KOPT-K1 (cell line): Measurements from ENCODE around the gene RP2.

Experiments used
- H3K27ac ChIP-seq: fragments of 200-600 bp; sonication (generic); 2 replicates; pipeline ENCODE4 v1.5.1; 2016; ENCODE audit warnings: antibody characterized with exemption, mild to moderate bottlenecking, low read depth, low read length; ENCODE audit not compliant: poor library complexity, severe bottlenecking
- H3K36me3 ChIP-seq: fragments of 200-600 bp; sonication (generic); 2 replicates; pipeline ENCODE4 v1.5.1; 2017; ENCODE audit warnings: antibody characterized with exemption, mild to moderate bottlenecking, low read length, moderate library complexity; ENCODE audit not compliant: insufficient read depth
- H3K9me3 ChIP-seq: fragments of 200-600 bp; sonication (generic); 2 replicates; pipeline ENCODE4 v1.5.1; 2017; ENCODE audit warnings: antibody characterized with exemption, low read length, mild to moderate bottlenecking; ENCODE audit not compliant: insufficient read depth, poor library complexity, severe bottlenecking

Gene RP2

GRCh38 chrX:46836701-46837557, at the start of gene RP2:
Gene RP2 (plus strand): TSS chrX:46837043. CDS start chrX:46837101, 58 bp downstream.
- H3K27ac ChIP-seq = peak within 1 kb of the TSS; percentile 79
- H3K9me3 ChIP-seq = no peaks in the 10 kb centered on the region
- no peaks in the 10 kb centered on the region for H3K36me3 ChIP-seq

GRCh38 chrX:46788902-46789301, 47.9 kb upstream of the RP2 start:
- Histone ChIP-seq H3K27ac (no peak overlapping the region), H3K9me3 (no peaks in the 10 kb centered on the region), H3K36me3 (no peaks in the 10 kb centered on the region)

DNA sequence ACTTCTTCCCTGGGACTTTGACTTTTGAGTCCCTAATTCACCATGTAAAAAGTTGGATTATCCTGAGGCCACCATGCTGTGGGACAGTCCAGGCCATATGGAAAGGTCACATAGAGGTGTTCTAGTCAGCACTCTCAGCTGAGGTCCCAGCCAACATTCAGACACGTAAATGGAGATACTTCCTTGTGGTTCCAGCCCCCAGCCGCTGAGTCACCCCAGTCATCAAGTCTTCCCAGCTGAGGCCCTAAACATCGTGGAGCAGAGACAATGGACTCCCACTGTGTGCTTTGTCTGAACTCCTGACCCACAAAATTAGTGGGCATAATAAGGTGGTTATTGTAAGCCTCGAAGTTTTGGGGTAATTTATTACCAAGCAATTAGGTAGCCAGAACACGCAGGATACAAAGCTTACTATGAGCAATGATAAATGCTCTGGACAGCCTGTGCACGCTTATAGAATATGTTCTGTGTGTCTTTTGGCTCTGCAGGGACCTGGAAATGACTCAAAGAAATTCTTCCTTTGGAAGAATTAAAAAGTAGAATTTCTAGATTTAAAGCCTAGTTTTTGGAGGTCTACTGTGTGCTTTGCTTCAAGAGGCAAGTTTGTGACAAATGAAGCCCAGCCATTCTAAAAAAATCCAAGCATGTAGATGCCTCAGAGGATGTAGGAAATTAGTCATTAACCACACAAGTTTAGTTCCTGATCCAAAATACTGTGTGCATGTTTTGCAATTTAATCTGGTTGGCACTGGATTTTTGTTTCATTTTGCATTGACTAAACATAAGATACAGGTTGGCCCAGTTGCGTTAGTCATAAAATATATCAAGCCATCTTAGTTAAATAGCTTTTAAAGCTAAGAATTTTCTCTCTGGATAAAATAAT, 44.7 kb upstream of the RP2 start:
- Histone ChIP-seq H3K27ac (no peak overlapping the region), H3K9me3 (no peaks in the 10 kb centered on the region), H3K36me3 (no peaks in the 10 kb centered on the region)

DNA sequence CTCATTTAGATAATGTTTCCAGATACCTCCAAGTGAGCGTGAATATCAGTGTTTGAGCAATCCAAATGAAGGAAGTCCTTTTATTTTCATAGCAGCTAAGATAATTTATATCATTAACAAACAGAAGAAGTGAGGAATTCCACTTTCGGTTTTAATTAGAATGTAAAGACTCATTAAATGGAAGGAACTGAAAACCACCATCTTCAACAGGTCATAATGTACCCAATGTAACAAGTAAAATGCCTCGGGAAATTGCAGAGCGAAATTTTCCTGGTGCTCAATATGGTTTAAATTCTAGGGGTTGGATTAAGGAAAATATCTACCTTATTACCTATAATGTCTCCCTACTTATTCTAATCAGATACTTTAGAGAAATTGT, 44.0 kb upstream of the RP2 start:
- H3K27ac ChIP-seq = no peak overlapping the region
- H3K9me3 ChIP-seq = no peaks in the 10 kb centered on the region

GRCh38 chrX:46793386-46794143, 43.3 kb upstream of the RP2 start:
- H3K27ac ChIP-seq = no peak overlapping the region
- no peaks in the 10 kb centered on the region for H3K9me3 ChIP-seq
- H3K36me3 ChIP-seq = no peaks in the 10 kb centered on the region

More for the DNA sequence above, 44.0 kb upstream of the RP2 start:
- H3K36me3 ChIP-seq = no peaks in the 10 kb centered on the region

DNA sequence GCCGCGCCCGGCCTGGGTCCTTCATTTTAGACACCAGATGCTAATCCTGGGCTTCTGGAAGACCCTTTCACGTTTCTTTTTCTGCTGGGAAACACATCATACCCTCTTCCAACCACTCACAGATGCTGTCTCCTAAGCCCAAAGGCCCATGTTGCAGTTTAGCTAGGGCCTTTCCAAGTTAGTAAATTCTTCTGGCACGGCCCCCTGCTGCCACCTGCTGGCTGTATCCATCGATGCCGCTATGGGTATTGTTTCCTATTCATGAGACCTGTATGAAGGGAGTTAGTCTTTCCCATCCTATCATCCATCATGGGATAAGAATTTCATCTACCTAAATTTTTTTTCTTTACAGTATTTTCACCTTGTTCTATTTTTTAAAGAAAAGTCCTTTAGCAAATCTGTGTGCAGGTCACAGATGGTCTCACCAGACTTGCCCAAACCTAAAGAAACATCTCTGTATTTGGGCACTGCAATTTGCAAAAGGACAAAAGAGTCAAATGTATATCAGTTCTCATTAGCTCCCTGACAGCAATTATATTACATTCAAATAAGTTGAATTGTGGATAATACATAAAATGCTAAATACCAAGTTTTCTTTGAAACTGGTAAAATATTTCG, 40.2 kb upstream of the RP2 start:
- Histone ChIP-seq H3K27ac (no peak overlapping the region), H3K36me3 (no peaks in the 10 kb centered on the region)

GRCh38 chrX:46803140-46803539, 33.7 kb upstream of the RP2 start:
- Histone ChIP-seq H3K27ac (no peak overlapping the region), H3K9me3 (no peaks in the 10 kb centered on the region), H3K36me3 (no peaks in the 10 kb centered on the region)

More for the DNA sequence above, 40.2 kb upstream of the RP2 start:
- no peaks in the 10 kb centered on the region for H3K9me3 ChIP-seq

- no peaks in the 10 kb centered on the region for H3K36me3 ChIP-seq
- no peak overlapping the region for H3K27ac ChIP-seq
- H3K9me3 ChIP-seq = no peaks in the 10 kb centered on the region
Measured at GRCh38 chrX:46805270-46805669, 31.6 kb upstream of the RP2 start.

DNA sequence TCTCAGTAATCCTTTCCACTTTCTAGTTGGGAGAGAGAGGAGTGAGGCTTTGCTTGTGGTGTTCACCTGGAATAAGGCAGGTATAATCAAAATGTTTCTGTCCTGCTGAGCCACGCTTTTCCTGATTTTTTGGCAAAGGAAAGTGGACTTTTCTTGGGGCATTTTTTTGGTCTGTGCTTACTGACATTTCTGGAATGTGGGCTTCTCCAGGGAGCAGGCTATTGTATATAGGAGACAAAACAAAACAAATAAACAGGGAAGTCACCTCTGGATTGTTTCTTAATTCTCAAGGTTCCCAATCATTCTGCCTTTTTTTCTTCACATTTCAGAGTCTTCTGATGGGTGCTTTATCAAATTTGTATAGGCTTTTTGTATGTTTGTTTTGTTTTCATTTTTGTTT, 25.7 kb upstream of the RP2 start:
- H3K9me3 ChIP-seq = no peaks in the 10 kb centered on the region

GRCh38 chrX:46812445-46812844, 24.4 kb upstream of the RP2 start:
- Histone ChIP-seq H3K27ac (no peak overlapping the region), H3K36me3 (no peaks in the 10 kb centered on the region), H3K9me3 (no peaks in the 10 kb centered on the region)

More for the DNA sequence above, 25.7 kb upstream of the RP2 start:
- Histone ChIP-seq H3K27ac (no peak overlapping the region), H3K36me3 (no peaks in the 10 kb centered on the region)

DNA sequence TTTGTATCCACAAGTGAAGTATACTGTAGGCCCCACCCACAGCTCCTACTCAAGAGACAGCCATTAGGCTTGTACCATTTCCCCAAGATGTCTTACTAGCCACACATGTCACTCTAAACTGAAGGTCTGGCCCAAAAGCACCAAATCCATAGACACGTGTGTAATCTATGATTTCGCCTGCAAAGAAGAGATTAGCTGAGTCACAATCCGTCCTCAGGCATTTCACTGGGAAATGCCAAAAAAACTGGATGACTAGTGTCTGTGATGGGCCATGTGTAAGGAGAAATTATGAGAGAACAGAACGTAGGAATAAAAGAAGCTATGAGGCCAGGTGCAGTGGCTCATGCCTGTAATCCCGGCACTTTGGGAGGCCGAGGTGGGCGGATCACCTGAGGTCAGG, 21.9 kb upstream of the RP2 start:
- Histone ChIP-seq H3K36me3 (no peaks in the 10 kb centered on the region), H3K27ac (no peak overlapping the region), H3K9me3 (no peaks in the 10 kb centered on the region)

DNA sequence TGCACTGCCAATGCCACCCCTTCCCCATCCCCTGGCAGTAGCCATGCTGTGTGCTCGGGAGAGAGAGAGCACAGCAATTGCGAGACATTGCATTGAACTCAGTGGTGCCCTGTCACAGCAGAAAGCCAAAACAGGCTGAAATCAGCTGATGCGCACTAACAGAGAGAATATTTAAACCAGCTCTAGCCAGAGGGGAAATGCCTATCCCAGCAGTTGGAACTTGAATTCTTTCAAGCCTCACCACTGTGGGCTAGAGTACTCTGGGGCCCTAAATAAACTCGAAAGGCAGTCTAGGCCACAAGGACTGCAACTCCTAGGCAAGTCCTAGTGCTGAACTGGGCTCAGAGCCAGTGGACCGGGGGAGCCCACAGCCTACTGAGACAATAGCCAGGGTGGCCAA, 17.7 kb upstream of the RP2 start:
- Histone ChIP-seq H3K36me3 (no peaks in the 10 kb centered on the region), H3K9me3 (no peaks in the 10 kb centered on the region)

DNA sequence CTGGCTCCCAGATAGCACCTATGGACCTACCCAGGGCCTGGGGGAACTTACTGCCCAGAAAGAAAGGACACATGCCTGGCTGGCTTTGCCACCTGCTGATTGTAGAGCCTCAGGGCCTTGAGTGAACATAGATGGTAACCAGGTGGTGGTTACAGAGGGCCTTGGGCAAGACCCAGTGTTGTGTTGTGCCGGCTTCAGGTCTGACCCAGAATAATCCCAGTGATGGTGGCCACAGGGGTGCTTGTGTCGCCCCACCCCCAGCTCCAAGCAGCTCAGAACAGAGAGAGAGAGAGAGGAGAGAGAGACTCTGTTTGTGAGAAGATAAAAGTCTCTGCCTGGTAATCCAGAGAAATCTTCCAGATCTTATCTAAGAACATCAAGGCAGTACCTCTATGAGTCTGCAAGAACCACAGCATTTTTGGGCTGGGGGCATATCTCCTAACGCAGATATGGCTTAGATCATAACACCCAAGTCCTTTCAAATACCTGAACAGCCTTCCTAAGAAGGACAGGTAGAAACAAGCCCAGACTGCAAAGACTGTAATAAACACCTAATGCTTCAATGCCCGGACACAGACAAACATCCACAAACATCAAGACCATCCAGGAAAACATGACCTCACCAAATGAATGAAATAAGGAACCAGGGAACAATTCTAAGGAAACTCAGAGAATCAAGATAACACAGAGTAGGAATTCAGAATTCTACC, 16.3 kb upstream of the RP2 start:
- Histone ChIP-seq H3K9me3 (no peaks in the 10 kb centered on the region), H3K36me3 (no peaks in the 10 kb centered on the region), H3K27ac (no peak overlapping the region)

More for the DNA sequence above, 17.7 kb upstream of the RP2 start:
- H3K27ac ChIP-seq = no peak overlapping the region

DNA sequence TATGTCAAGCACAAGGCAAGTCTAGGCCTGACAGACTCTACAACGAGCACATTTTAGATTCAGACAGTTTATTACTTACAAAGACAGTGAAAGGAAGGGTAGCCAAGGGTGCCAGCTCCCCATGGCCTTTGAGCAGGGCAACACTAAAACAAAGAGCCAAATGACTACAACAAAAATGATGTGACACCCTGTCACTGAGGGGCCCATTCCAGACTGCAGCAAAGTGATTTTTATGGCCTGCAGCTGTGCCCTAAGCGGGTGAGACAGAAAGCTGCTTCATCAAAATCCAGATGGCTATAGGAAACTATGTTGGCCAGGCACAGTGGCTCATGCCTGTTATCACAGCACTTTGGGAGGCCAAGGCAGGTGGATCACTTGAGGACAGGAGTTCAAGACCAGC, 13.4 kb upstream of the RP2 start:
- no peaks in the 10 kb centered on the region for H3K9me3 ChIP-seq
- no peak overlapping the region for H3K27ac ChIP-seq
- H3K36me3 ChIP-seq = no peaks in the 10 kb centered on the region
